IMR-90 (cell line): ENCODE data around the gene PPP1R12B. TPM values are rescaled to one million over a fixed set of nuclear protein-coding genes. Genes with fewer than 3 reads are reported as not detected.

Source experiments
- ATAC-seq: fragments of 200-7000 bp; cut with Tn5 transposase; 2 replicates; pipeline ENCODE4 v1.9.1; 2020; ENCODE audit warnings: low read depth, mild to moderate bottlenecking, moderate library complexity
- BruUV-seq: library from RNA; stranded (reverse); fragments of 400-500 nt; replicated peaks from 2 replicates; lab custom pipeline; 2021; lab: Mats Ljungman, UMichigan
- CTCF ChIA-PET: fragments of 300-600 bp; formaldehyde crosslinking; extraction: SDS; loops from one replicate; lab custom pipeline; 2021; ENCODE audit warnings: antibody characterized with exemption; lab: Yijun Ruan, JAX
- POLR2A ChIA-PET: fragments of 300-600 bp; sonication (Branson Sonifier 250); formaldehyde crosslinking; loops from one replicate; lab custom pipeline; 2022; ENCODE audit warnings: antibody characterized with exemption; ENCODE audit not compliant: unreplicated experiment; lab: Charles Lee
- DNase-seq: peaks from one replicate; pipeline ENCODE4 v3.0.0; 2013
- H2AFZ ChIP-seq: replicated peaks from 2 replicates; pipeline ENCODE3; 2013; ENCODE audit warnings: low read length, mild to moderate bottlenecking; ENCODE audit not compliant: poor library complexity
- H2AK5ac ChIP-seq: 2 replicates; pipeline ENCODE4 v1.6.1; 2013; ENCODE audit warnings: low read depth, low read length, inconsistent platforms
- H2AK9ac ChIP-seq: replicated peaks from 2 replicates; pipeline ENCODE3; 2013; ENCODE audit warnings: mild to moderate bottlenecking, low read depth, low read length, moderate library complexity; ENCODE audit not compliant: poor library complexity
- H2BK120ac ChIP-seq: 2 replicates; pipeline ENCODE4 v1.6.1; 2013; ENCODE audit warnings: low read depth, low read length, inconsistent platforms
- H2BK15ac ChIP-seq: 3 replicates; pipeline ENCODE4 v1.6.1; 2013; ENCODE audit warnings: low read depth, low read length, inconsistent platforms
- H2BK20ac ChIP-seq: 2 replicates; pipeline ENCODE4 v1.6.1; 2013; ENCODE audit warnings: low read depth, mild to moderate bottlenecking, inconsistent platforms, low read length, moderate library complexity
- H2BK5ac ChIP-seq: 2 replicates; pipeline ENCODE4 v1.6.1; 2013; ENCODE audit warnings: mild to moderate bottlenecking, low read depth, low read length, inconsistent platforms; ENCODE audit not compliant: poor library complexity, severe bottlenecking
- H3K14ac ChIP-seq: replicated peaks from 2 replicates; pipeline ENCODE4 v1.6.1; 2013; ENCODE audit warnings: low read depth, low read length, inconsistent platforms
- H3K18ac ChIP-seq: 2 replicates; pipeline ENCODE4 v1.6.1; 2013; ENCODE audit warnings: low read depth, low read length, control low read depth
- H3K23ac ChIP-seq: 2 replicates; pipeline ENCODE4 v1.6.1; 2013; ENCODE audit warnings: low read depth, low read length, inconsistent platforms
- H3K27ac ChIP-seq: 2 replicates; pipeline ENCODE4 v1.5.1; 2013; ENCODE audit warnings: mild to moderate bottlenecking, control low read depth, low read length; ENCODE audit not compliant: insufficient read depth
- H3K27me3 ChIP-seq: 2 replicates; pipeline ENCODE4 v1.6.1; 2013; ENCODE audit warnings: low read length; ENCODE audit not compliant: control insufficient read depth, insufficient read depth
- H3K36me3 ChIP-seq: 2 replicates; pipeline ENCODE4 v1.6.1; 2013; ENCODE audit warnings: low read length, mixed read lengths; ENCODE audit not compliant: control insufficient read depth, insufficient read depth
- H3K4ac ChIP-seq: 2 replicates; pipeline ENCODE4 v1.6.1; 2013; ENCODE audit warnings: low read depth, low read length, inconsistent platforms
- H3K4me1 ChIP-seq: 2 replicates; pipeline ENCODE4 v1.6.1; 2013; ENCODE audit warnings: low read length, mixed read lengths; ENCODE audit not compliant: control insufficient read depth, insufficient read depth
- H3K4me2 ChIP-seq: 2 replicates; pipeline ENCODE4 v1.6.1; 2013; ENCODE audit warnings: low read depth, mild to moderate bottlenecking, control low read depth, low read length, moderate library complexity
- H3K4me3 ChIP-seq: 2 replicates; pipeline ENCODE4 v1.5.1; 2013; ENCODE audit warnings: low read depth, mild to moderate bottlenecking, control low read depth, low read length, moderate library complexity; ENCODE audit not compliant: insufficient read depth
- H3K56ac ChIP-seq: 2 replicates; pipeline ENCODE4 v1.6.1; 2013; ENCODE audit warnings: low read length, inconsistent platforms; ENCODE audit not compliant: insufficient read depth; ENCODE audit errors: extremely low read depth
- H3K79me1 ChIP-seq, 2 experiments: 2 replicates each; pipeline ENCODE4 v1.6.1; 2013; ENCODE audit warnings: low read length in 2 of 2, inconsistent platforms in 1 of 2, low read depth in 1 of 2
- H3K9ac ChIP-seq: 2 replicates; pipeline ENCODE4 v1.6.1; 2013; ENCODE audit warnings: low read depth, low read length, control low read depth
- H3K9me1 ChIP-seq: 2 replicates; pipeline ENCODE4 v1.6.1; 2013; ENCODE audit warnings: low read length, inconsistent platforms; ENCODE audit not compliant: insufficient read depth
- H3K9me3 ChIP-seq: 2 replicates; pipeline ENCODE4 v1.6.1; 2013; ENCODE audit warnings: low read length; ENCODE audit not compliant: control insufficient read depth, insufficient read depth
- H4K20me1 ChIP-seq: 2 replicates; pipeline ENCODE4 v1.6.1; 2013; ENCODE audit warnings: low read length, inconsistent platforms; ENCODE audit not compliant: insufficient read depth
- H4K5ac ChIP-seq: 2 replicates; pipeline ENCODE4 v1.6.1; 2013; ENCODE audit warnings: mild to moderate bottlenecking, low read depth, low read length, control low read depth
- H4K8ac ChIP-seq, 2 experiments: 2 replicates each; pipeline ENCODE4 v1.6.1; 2013; ENCODE audit warnings: low read depth in 2 of 2, low read length in 2 of 2, control low read depth in 1 of 2, inconsistent platforms in 1 of 2
- H4K91ac ChIP-seq: 2 replicates; pipeline ENCODE4 v1.6.1; 2013; ENCODE audit warnings: low read depth, low read length, inconsistent platforms; ENCODE audit not compliant: insufficient read depth
- BHLHE40 ChIP-seq: fragments of 150-350 bp; IDR thresholded peaks from 2 replicates; pipeline ENCODE4 v1.6.1; 2016; ENCODE audit warnings: mild to moderate bottlenecking, low read depth, low read length
- CEBPB ChIP-seq: IDR thresholded peaks from 2 replicates; pipeline ENCODE4 v1.6.1; 2012; ENCODE audit warnings: low read depth, low read length, improper control_type of control experiment
- CHD1 ChIP-seq: IDR thresholded peaks from 2 replicates; pipeline ENCODE4 v1.6.1; 2012; ENCODE audit warnings: low read depth, low read length, improper control_type of control experiment
- FOS ChIP-seq: fragments of 150-350 bp; IDR thresholded peaks from 2 replicates; pipeline ENCODE4 v1.6.1; 2016; ENCODE audit warnings: low read depth, low read length
- MAFK ChIP-seq: IDR thresholded peaks from 2 replicates; pipeline ENCODE4 v1.6.1; 2012; ENCODE audit warnings: low read depth, low read length, improper control_type of control experiment
- MAZ ChIP-seq: IDR thresholded peaks from 2 replicates; pipeline ENCODE4 v1.6.1; 2012; ENCODE audit warnings: low read depth, mild to moderate bottlenecking, low read length, improper control_type of control experiment, moderate library complexity, borderline replicate concordance
- MXI1 ChIP-seq: IDR thresholded peaks from 2 replicates; pipeline ENCODE4 v1.6.1; 2012; ENCODE audit warnings: low read depth, mild to moderate bottlenecking, low read length, moderate library complexity, borderline replicate concordance
- NFE2L2 ChIP-seq: fragments of 150-350 bp; IDR thresholded peaks from 2 replicates; pipeline ENCODE4 v1.6.1; 2016; ENCODE audit warnings: low read depth, mild to moderate bottlenecking, low read length
- POLR2A ChIP-seq: IDR thresholded peaks from 2 replicates; pipeline ENCODE4 v1.6.1; 2012; ENCODE audit warnings: mild to moderate bottlenecking, low read depth, low read length
- RAD21 ChIP-seq: IDR thresholded peaks from 2 replicates; pipeline ENCODE4 v1.6.1; 2012; ENCODE audit warnings: low read length, improper control_type of control experiment
- RCOR1 ChIP-seq: IDR thresholded peaks from 2 replicates; pipeline ENCODE4 v1.6.1; 2012; ENCODE audit warnings: mild to moderate bottlenecking, low read length, improper control_type of control experiment; ENCODE audit not compliant: insufficient replicate concordance
- RFX5 ChIP-seq: IDR thresholded peaks from 2 replicates; pipeline ENCODE4 v1.8.0; 2012; ENCODE audit warnings: low read depth, mild to moderate bottlenecking, low read length, moderate library complexity
- SMC3 ChIP-seq: fragments of 150-350 bp; IDR thresholded peaks from 2 replicates; pipeline ENCODE4 v1.6.1; 2016; ENCODE audit warnings: low read depth, mild to moderate bottlenecking, antibody characterized with exemption, low read length, moderate library complexity
- WGBS, 2 experiments: methylation state at CpG; one replicate each; pipeline versions ENCODE4 v1.1.5 to v1.1.7; 2013; ENCODE audit warnings: missing lambda C conversion rate in 2 of 2; ENCODE audit not compliant: insufficient read length in 1 of 2; ENCODE audit errors: extremely low coverage in 2 of 2; 5-methylcytosine and 5-hydroxymethylcytosine counted together
- dilution Hi-C: fragments of 300-500 bp; cut with HindIII; formaldehyde crosslinking; loops from one replicate; pipeline ENCODE4 v1.14.3; 2018; ENCODE audit warnings: low sequenced_read_pairs; ENCODE audit not compliant: unreplicated experiment
- in situ Hi-C: fragments of 300-500 bp; cut with MboI; formaldehyde crosslinking; loops from 3 replicates; pipeline ENCODE4 v1.14.3; 2019; ENCODE audit warnings: low sequenced_read_pairs, inconsistent platforms, mixed read lengths
- intact Hi-C: fragments of 100-400 bp; cut with micrococcal nuclease; formaldehyde crosslinking; loops from 2 replicates; pipeline ENCODE4 v1.10.0; 2022
- polyA plus RNA-seq, 3 experiments: library from polyadenylated mRNA; depleted of rRNA; stranded (reverse); fragments of >200 nt; gene quantifications; 2 replicates each; pipeline ENCODE4 v1.2.3, GENCODE V29; 2012; ENCODE audit warnings: low replicate concordance in 1 of 3
- total RNA-seq: library from RNA; depleted of rRNA; stranded (reverse); fragments of >200 nt; gene quantifications from 2 replicates; pipeline ENCODE4 v1.2.3, GENCODE V29; 2012
- TF ChIP-seq, protein P1 (sequence below): fragments of 150-350 bp; IDR thresholded peaks from 2 replicates; pipeline ENCODE4 v1.6.1; 2016; ENCODE audit warnings: low read depth, mild to moderate bottlenecking, low read length, moderate library complexity, borderline replicate concordance
- TF ChIP-seq, protein P2 (sequence below): fragments of 150-350 bp; IDR thresholded peaks from 2 replicates; pipeline ENCODE4 v1.6.1; 2017; ENCODE audit warnings: mild to moderate bottlenecking, antibody characterized with exemption, low read length, low read depth

PPP1R12B gene
- total and polyA plus RNA-seq, 2 of the 4 experiments (the other 2 are of a cell fraction), result 8.5 to 12.0 TPM

DNA sequence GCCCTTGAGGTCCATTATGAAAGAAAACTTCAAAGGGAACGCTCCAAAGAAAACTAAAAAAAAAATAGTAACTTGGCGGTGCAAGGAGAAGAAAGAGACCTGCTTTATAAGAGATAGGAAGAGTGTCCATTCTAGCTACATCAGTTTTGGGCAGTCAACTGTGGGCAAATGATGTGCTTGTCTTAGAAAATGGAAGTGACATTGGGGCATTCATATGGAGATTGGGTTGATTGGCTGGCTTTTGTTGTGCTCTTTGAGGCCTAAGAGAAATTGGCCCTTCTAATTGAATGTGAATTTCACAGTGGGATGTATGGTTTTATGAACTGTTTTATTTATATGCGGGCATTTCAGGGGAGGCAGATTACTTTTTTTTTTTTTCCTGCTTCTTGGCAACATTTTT lies 13.2 kb downstream of the PPP1R12B start:
- Histone ChIP-seq H3K9me3 (no peaks in the 10 kb centered on the region), H4K8ac (no peak overlapping the region), H2BK120ac (no peak overlapping the region), H3K79me1 (peaks cover 9 to 15% of the 10 kb centered on the region in 2 experiments; a peak in 2 of 4 replicates), H3K27me3 (no peaks in the 10 kb centered on the region), H3K4ac (no peak overlapping the region), H2BK5ac (no peak overlapping the region), H3K4me3 (no peak overlapping the region), H3K9ac (no peak overlapping the region), H3K36me3 (no peaks in the 10 kb centered on the region), H3K9me1 (no peaks in the 10 kb centered on the region), H2BK20ac (no peak overlapping the region), H3K18ac (no peak overlapping the region), H2BK15ac (no peak overlapping the region), H4K91ac (no peak overlapping the region), H4K5ac (no peak overlapping the region), H3K4me1 (peaks cover 2% of the 10 kb centered on the region), H3K56ac (no peak overlapping the region), H3K23ac (no peak overlapping the region), H2AFZ (no peak overlapping the region), H3K27ac (no peak overlapping the region), H4K20me1 (no peaks in the 10 kb centered on the region; the same call in 1 of the 2 replicates), H3K4me2 (no peak overlapping the region), H2AK5ac (no peak overlapping the region), H3K14ac (no peak overlapping the region), H2AK9ac (no peak overlapping the region)
- ChIA-PET POLR2A (no interaction called here), CTCF (no interaction called here)
- TF ChIP-seq POLR2A (no peak), CHD1 (no peak), RFX5 (no peak), FOS (no peak), BHLHE40 (no peak), RAD21 (no peak), MAZ (no peak), SMC3 (no peak), NFE2L2 (no peak), MXI1 (no peak), MAFK (no peak), RCOR1 (no peak), CEBPB (no peak)
- TF ChIP-seq, protein P1, sequence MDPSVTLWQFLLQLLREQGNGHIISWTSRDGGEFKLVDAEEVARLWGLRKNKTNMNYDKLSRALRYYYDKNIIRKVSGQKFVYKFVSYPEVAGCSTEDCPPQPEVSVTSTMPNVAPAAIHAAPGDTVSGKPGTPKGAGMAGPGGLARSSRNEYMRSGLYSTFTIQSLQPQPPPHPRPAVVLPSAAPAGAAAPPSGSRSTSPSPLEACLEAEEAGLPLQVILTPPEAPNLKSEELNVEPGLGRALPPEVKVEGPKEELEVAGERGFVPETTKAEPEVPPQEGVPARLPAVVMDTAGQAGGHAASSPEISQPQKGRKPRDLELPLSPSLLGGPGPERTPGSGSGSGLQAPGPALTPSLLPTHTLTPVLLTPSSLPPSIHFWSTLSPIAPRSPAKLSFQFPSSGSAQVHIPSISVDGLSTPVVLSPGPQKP, result no peak
- TF ChIP-seq, protein P2, sequence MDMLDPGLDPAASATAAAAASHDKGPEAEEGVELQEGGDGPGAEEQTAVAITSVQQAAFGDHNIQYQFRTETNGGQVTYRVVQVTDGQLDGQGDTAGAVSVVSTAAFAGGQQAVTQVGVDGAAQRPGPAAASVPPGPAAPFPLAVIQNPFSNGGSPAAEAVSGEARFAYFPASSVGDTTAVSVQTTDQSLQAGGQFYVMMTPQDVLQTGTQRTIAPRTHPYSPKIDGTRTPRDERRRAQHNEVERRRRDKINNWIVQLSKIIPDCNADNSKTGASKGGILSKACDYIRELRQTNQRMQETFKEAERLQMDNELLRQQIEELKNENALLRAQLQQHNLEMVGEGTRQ, result no peak
- DNase-seq (no peak), ATAC-seq (no peak)
- dilution Hi-C loops (no loop called here), intact Hi-C loops (no loop called here), in situ Hi-C loops (no loop called here)
- BruUV-seq, result no TSS peak
- 83% methylated on average over 1 of the region's 3 CpGs; no CpG with 5 or more reads in 1 of the 2 experiments for WGBS, 2 experiments
